ENCODE data around the gene IFNGR2.
"Not testable (repeated sequence)": the region's sequence is repeated elsewhere in the genome, so short reads cannot be mapped to it uniquely, and the experiment has no call there.

The IFNGR2 gene

GRCh38 chr21:33434770-33435360 is 31.7 kb downstream of the IFNGR2 start:
- peak in 1 of 56 donors; percentile 12 for DNase-seq

GRCh38 chr21:33437140-33437539 is 33.9 kb downstream of the IFNGR2 start:
- no peak for DNase-seq

- DNase-seq = peak in 1 of 56 donors; percentile 9
These were observed 38.6 kb downstream of the IFNGR2 start for GRCh38 chr21:33441489-33442477.

- DNase-seq = no peak
These were observed 40.0 kb downstream of the IFNGR2 start for GRCh38 chr21:33443194-33443593.

- DNase-seq = no peak
These were observed 41.3 kb downstream of the IFNGR2 start for GRCh38 chr21:33444499-33444898.

- not testable (repeated sequence) for DNase-seq
These were observed 43.4 kb downstream of the IFNGR2 start for GRCh38 chr21:33446620-33447019.

GRCh38 chr21:33449616-33450015 is 46.4 kb downstream of the IFNGR2 start:
- no peak for DNase-seq

- DNase-seq = no peak
These were observed 48.4 kb downstream of the IFNGR2 start for GRCh38 chr21:33451634-33452071.

GRCh38 chr21:33452362-33452761 is 49.1 kb downstream of the IFNGR2 start:
- DNase-seq = no peak

- DNase-seq = no peak
These were observed 52.7 kb downstream of the IFNGR2 start for GRCh38 chr21:33455686-33456446.

- no peak for DNase-seq
These were observed 55.6 kb downstream of the IFNGR2 start for GRCh38 chr21:33458861-33459260.

- DNase-seq = no peak
These were observed 58.5 kb downstream of the IFNGR2 start for GRCh38 chr21:33461538-33462250.

- not testable (repeated sequence) for DNase-seq
These were observed 66.0 kb downstream of the IFNGR2 start for GRCh38 chr21:33469183-33469582.

GRCh38 chr21:33470701-33471100 is 67.5 kb downstream of the IFNGR2 start:
- no peak for DNase-seq

- no peak for DNase-seq
These were observed 70.1 kb downstream of the IFNGR2 start for GRCh38 chr21:33473344-33473743.

GRCh38 chr21:33477066-33477465 is 73.9 kb downstream of the IFNGR2 start:
- no peak for DNase-seq

- no peak for DNase-seq
These were observed 75.0 kb downstream of the IFNGR2 start for GRCh38 chr21:33478182-33478581.

- peak in 16 of 56 donors; percentile 2 to 55 (median 25) for DNase-seq
These were observed 75.9 kb downstream of the IFNGR2 start for GRCh38 chr21:33478935-33479678.

GRCh38 chr21:33479679-33480480 is 76.7 kb downstream of the IFNGR2 start, which contains the start of gene TMEM50B:
TSS of gene TMEM50B (minus strand) at chr21:33479974. CDS start at chr21:33468885, 11,089 bp downstream.
- DNase-seq = peak; percentile 79 to 99 (median 96)
